GM18526 (cell line): ENCODE data around the gene DENND1C.

Experiments used
- POLR2A ChIP-seq: IDR thresholded peaks from 3 replicates; pipeline ENCODE4 v1.6.1; 2011; ENCODE audit not compliant: insufficient read length; ENCODE audit errors: extremely low read depth

The DENND1C gene

DNA sequence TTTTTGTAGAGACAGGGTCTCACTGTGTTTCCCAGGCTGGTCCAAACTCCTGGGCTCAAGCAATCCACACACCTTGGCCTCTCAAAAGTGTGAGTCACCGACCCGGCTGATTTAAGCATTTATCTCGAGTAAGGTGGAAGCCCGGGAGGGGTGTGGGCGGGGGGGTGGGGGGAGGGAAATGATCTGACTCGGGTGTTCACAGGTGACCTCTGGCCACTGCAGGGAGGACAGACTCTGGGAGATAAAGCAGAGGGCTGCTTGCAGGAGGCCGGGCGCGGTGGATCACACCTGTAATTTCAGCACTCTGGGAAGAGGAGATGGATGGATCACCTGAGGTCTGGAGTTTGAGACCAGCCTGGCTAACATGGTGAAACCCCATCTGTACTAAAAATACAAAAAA is 7.9 kb downstream of the DENND1C start:
- no peak for TF ChIP-seq POLR2A

DNA sequence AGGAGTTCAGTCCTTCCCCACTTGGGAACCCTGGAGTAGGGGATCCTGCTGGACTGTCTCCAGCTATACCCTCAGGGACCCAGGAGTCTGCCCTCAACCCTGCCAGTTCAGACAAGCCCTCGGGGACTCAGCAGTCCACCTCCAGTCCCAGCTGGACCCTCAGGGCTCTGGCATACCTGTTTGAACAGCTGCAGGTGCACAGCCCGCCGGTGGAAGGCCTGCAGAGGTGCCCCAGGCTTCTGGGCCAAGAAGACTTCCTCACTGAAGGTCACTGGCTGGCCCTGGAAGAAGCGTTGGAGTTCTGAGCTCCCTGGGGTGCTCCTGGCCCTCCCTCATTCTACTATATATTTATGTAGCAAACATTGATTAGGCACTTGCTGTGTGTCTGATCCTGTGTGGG is 8.9 kb downstream of the DENND1C start:
- no peak for TF ChIP-seq POLR2A

DNA sequence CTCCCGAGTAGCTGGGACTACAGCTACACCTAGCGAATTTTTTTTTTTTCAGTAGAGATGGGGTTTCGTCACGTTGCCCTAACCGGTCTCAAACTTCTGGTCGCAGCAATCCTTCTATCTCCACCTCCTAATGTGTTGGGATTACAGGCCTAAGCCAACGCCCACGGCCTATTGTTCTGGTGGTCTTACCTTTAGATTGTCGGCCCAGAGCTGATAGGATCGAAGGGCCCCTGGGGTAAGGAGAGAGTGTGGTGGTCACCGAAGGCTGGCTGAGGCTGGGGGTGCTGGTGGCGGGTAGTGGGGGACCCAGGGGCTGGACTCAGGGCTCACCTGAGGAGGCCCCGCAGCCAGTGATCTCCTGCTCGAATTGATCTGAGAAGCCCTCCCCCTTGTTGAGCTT is 10.5 kb downstream of the DENND1C start:
- no peak for TF ChIP-seq POLR2A

DNA sequence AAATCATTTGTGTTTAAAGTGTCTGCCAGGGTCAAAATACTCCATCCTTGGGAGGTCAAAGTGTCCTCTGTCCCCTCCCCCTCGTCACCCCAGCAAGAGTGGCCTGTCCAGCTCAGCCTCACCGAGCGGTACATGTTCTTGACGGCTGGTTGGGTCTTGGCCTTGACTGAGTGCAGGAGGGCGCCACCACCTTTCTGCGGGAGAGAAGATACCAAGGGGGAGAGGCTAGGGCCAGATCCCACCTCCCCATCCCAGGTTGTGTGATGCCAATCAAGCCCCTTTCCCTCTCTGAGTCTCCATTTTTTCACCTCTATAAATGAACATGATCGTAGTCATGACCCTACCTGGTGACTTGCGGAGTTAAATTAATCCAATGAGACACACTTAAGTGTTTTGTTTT is 11.4 kb downstream of the DENND1C start:
- TF ChIP-seq POLR2A = no peak

DNA sequence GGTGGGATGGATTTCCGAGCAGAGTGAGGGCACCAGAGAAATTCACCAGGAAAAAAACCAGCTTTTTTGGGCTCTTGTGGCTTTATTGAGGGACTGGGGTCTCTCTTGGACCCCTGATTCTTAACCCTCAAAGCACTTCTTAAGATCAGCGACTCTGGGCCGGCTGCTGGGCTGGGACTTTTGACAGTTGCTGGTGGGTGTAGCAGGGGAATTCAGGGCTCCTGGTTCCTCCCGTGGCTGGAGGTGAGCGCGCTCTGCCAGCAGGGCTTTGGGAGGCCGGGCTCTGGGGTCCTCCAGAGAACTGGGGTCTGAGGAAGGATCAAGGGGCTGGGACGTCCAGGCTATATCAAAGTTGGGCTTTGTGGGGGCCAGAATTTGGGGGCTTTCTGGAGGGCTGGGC is 14.2 kb downstream of the DENND1C start:
- no peak for TF ChIP-seq POLR2A

DNA sequence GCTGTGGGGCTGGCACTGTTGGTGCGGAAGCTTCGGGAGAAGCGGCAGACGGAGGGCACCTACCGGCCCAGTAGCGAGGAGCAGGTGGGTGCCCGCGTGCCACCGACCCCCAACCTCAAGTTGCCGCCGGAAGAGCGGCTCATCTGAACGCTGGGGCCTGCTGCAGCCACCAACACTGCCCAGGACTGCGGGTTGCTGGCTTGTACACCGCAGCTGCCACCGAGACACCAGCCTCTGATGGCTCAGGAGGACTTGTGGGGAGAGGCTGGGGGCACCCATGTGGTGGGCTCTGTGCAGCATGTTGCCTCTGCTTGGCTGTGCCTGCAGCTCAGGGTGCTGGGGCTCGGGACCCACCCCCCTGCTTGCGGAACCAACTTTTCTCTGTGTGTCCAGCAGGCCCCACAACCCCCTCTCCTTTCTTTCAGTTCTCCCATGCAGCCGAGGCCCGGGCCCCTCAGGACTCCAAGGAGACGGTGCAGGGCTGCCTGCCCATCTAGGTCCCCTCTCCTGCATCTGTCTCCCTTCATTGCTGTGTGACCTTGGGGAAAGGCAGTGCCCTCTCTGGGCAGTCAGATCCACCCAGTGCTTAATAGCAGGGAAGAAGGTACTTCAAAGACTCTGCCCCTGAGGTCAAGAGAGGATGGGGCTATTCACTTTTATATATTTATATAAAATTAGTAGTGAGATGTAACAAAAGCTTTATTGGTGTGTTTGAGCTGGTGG is 14.9 kb downstream of the DENND1C start:
- no peak for TF ChIP-seq POLR2A

DNA sequence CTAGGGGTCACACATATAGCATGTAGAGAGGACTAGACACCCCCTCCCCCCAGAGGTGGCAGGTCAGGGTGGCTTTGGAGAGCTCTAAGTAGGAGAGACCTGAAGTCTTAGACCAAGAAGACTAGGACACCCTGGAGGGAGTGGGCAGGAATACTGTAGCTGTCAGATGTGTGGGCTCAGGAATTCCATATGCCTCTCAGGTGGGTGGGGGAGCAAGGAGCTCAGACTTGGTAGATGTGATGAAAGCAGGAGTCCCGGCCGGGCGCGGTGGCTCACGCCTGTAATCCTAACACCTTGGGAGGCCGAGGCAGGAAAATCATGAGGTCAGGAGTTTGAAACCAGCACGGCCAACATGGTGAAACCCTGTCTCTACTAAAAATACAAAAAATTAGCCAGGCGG is 15.9 kb downstream of the DENND1C start:
- no peak for TF ChIP-seq POLR2A

DNA sequence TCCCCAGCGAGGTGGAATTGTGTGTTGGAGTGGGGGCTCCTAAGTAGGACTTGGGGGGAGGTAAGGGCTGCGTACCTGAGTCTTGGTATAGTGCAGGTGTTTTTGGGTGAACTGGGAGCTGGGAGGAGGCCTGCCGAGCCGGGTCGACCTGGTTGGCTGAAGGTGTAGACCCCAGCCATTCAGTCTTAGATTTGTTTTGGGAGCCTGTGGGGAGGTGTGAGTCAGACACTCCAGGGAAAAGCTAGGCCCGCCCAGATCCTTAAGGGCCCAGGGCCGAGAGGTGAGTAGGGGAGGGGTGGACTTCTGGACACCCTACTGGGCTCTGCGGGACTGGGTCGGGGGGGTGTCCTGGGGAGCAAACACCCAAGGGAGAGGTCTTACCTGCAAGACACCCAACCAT is 16.6 kb downstream of the DENND1C start:
- no peak for TF ChIP-seq POLR2A

DNA sequence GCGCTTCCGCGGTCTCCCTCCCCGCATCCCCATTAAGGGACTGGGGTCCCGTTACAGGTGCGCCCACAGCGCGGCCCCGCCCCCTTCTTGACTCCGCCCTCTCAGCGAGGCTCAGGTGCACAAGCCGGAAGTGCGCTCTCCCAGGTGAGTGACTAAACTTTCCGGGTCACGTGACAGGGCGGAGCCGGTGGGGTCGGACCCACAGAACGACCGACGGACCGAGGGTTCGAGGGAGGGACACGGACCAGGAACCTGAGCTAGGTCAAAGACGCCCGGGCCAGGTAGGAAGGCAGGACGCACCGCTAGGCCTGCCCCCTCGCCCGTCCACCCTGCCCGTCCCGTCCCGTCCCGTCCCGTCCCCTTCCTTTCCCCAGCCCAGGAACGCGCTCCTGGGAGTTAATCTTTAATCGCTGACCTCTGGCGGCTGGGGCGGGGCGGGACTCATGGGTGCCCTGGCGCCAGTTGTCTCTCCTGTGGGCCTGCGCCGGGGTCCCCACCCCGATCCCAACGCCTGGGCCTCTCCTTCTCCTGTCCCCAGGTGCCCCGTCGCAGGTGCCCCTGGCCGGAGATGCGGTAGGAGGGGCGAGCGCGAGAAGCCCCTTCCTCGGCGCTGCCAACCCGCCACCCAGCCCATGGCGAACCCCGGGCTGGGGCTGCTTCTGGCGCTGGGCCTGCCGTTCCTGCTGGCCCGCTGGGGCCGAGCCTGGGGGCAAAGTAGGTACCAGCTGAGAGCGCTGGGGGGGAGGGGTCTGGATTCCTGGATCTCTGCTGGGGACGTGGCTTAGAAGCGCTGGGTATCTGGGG is 17.3 kb downstream of the DENND1C start, which contains the start of gene CRB3:
Gene CRB3 (plus strand): TSS at position 202 of the 804 bp plus-strand sequence. CDS start 431 bp downstream, at position 633.
- peak; percentile 15 for TF ChIP-seq POLR2A

DNA sequence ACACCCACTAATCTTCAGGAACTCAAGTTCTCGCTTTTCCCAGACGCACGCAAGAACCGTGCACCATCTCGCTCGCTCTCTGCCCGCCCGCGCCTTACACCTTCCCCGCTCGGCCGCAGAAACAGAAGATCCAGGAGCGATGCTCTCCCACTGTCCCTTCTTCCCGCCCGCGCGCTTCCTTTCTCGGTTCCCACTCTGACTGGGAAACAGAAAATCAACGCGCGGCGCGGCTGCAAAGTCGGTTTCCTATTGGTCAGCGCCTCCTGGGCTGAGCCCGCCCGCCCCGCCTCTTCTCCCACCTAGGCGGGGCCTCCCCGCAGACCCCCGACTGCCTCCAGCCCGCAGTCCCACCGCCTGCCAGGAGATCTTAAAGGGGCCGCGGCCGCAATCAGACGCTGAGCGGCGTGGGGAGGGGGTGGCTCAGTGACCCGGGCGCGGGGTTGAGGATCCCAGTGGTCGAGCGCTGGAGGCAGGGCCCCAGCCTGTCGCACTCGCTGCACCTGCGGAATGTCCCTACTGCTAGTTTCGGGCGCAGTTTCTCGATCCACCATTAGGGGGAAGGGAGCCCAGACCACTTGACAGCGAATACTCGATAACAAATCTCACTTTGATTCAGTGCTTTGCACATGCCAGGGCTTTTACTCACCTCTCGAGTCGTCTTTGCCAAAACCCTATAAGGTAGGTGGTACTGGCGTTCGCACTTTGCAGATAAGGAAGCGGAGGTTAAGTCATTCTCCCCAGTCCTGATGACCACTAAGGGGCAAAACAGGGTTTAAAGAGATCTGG is 21.3 kb downstream of the DENND1C start:
- peak; percentile 52 for TF ChIP-seq POLR2A

DNA sequence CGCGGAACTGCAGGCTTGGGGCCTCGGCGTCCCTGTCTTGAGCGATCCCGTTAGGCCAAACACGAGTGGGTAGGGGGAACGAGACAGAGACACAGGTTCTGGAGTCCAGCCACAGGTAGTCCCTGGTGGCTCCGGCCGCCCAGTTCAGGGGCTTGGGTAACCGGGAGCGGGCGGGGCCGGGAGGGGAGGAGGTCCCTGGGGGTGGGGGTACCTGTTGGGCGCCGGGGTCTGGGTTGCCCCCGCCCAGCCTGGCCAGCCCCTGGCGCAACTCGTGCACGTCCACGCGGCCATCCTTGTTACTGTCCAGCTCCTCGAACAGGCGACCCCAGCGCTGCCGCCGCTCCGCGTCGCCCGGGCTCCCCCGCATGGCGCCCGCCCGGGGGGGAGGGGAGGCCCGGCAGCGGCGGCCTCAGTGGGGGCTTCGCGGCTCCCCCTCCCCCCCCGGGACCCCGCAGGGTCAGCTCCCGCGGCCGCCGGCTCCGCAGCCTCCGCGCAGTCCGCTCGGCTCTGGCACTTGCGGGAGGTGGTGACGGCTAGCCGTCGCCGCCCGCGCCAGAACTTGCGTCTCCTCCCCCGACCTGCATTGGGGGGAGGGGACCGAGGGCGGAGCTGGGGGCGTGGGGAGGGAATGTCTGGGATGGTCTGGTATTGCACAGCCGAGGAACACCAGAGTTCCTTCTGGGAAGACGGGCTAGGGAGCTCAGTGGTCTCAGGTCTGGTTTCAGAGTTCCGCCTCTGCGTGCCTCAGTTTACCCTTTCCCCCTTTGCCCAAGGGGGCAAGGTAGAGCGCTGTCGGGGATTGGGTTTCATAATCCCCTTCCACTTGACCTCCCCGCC is 22.1 kb downstream of the DENND1C start, which contains the start of gene SLC25A23:
Gene SLC25A23 (minus strand): TSS at position 531 of the 837 bp plus-strand sequence. CDS start 164 bp downstream, at position 367.
- peak; percentile 25 for TF ChIP-seq POLR2A

DNA sequence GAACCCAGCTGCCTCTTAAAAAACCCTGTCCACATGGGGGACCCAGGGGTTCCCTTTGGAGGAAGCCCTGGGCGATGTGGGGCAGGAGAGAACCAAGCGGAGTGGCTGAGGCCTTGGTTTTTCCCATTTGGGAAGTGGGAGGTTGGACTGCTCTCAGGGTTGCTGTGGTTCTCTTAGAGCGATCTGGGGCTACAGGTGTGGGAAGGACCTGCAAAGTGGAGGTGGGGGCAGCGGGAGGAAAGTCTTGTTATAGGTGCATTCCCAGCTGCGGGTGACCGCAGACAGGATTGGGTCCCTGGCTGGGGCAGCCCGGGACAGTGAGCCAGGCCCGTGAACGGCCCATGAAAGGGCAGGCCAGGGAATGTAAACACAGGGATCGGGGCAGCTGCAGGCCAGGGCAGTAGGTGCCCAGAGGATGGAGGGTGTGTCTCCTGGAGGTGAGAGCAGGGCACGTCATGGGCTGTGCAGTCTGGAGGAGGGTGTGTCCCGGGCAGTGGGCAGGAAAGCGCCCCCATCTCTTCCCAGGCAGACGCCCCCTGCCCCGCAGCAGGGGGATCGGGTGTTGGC is 22.8 kb downstream of the DENND1C start:
- TF ChIP-seq POLR2A = no peak

DNA sequence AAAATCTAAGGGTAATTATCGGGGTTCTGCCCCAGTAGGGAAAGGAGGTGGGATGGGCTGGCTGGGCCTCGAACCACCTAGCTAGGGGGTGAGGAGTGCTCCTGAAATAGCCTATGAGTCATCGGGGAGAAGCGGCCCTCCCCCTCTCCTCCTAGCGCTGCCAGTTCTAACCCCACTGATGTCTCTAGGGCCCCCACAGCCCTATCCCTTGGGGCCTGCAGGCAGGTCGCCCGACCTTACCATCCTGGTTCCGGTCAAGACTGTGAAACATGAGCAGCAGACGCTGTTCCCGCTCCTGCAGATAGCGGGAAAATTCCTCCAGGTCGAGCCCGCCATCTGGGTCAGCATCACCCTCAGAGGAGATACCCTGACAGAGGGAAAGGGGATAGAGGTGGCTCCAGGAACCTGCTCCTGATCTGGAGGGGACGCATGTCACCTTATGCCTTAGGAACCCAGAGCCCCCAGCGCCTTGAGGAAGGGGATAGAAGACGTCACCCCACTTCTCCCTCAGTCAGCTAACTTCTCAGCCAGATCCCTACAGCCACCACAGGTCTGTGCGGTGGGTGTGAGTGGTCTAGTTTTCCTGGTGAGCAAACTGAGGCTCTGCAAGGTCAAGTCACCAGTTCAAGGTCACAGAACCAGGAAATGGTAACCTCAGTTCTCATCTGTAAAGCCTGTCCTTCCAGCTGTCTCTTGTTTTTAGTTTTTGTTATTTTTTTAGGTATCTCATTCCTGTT is 23.5 kb downstream of the DENND1C start:
- TF ChIP-seq POLR2A = peak; percentile 31

DNA sequence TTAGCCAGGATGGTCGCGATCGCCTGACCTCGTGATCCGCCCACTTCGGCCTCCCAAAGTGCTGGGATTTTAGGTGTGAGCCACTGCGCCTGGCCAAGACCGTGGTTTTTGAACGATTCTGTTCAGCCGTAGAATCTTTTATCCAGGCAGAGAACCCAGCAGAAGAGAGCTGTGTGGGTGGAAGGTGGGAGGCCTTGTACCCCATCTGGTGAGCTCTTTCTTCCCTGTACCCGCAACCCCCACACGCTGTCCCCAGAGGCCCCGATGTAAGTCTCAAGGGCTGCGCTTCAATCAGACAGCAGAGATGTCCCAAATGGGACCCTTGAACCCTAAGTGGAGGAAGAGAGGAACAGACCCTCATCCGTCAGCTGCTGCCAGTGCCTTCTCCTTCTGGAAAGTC is 25.7 kb downstream of the DENND1C start:
- no peak for TF ChIP-seq POLR2A
